SU-DHL-6 (cell line): ENCODE results near the gene EIF4EBP3.

Experiments used
- CTCF ChIP-seq: fragments of 200-600 bp; sonication (generic); IDR thresholded peaks from one replicate; pipeline ENCODE4 v1.5.1; 2017; ENCODE audit warnings: antibody characterized with exemption, mild to moderate bottlenecking, low read length, moderate library complexity; ENCODE audit not compliant: insufficient read depth, poor library complexity, severe bottlenecking
- EZH2phosphoT487 ChIP-seq: fragments of 200-600 bp; sonication (generic), shearing (Covaris generic); conservative IDR thresholded peaks from 2 replicates; pipeline ENCODE4 v1.6.1; 2018; ENCODE audit warnings: mild to moderate bottlenecking, antibody characterized with exemption, low read length, moderate library complexity, mixed read lengths

GRCh38 chr5:140591747-140592372 lies 44.4 kb downstream of the EIF4EBP3 start:
- TF ChIP-seq CTCF (no peak), EZH2phosphoT487 (no peak)
